BLaER1 treated with 17β-estradiol and CSF1 and Interleukin-3, amounts not matched to agents 10 nM and 100 nM (cell line): ENCODE measurements around the gene AVL9.

ENCODE experiments used
- H3K27ac ChIP-seq, 11 experiments: shearing (Covaris generic); formaldehyde crosslinking; 2 replicates each; pipeline ENCODE4 v1.8.1; 2022
- H3K27me3 ChIP-seq, 11 experiments: shearing (Covaris generic); formaldehyde crosslinking; 2 replicates each; pipeline ENCODE4 v1.8.1; 2022
- H3K36me3 ChIP-seq, 11 experiments: shearing (Covaris generic); formaldehyde crosslinking; 2 replicates each; pipeline ENCODE4 v1.8.1; 2022
- H3K4me1 ChIP-seq, 10 experiments: shearing (Covaris generic); formaldehyde crosslinking; 2 replicates each; pipeline ENCODE4 v1.8.1; 2022
- H3K4me2 ChIP-seq, 11 experiments: shearing (Covaris generic); formaldehyde crosslinking; 2 replicates each; pipeline ENCODE4 v1.8.1; 2022
- H3K4me3 ChIP-seq, 10 experiments: shearing (Covaris generic); formaldehyde crosslinking; 2 replicates each; pipeline ENCODE4 v1.8.1; 2022
- H3K9ac ChIP-seq, 11 experiments: shearing (Covaris generic); formaldehyde crosslinking; 2 replicates each; pipeline ENCODE4 v1.8.1; 2022
- H3K9me3 ChIP-seq, 11 experiments: shearing (Covaris generic); formaldehyde crosslinking; replicated peaks in 1 of 11; 2 replicates each; pipeline ENCODE4 v1.8.1; 2022
- H4K20me1 ChIP-seq, 11 experiments: shearing (Covaris generic); formaldehyde crosslinking; 2 replicates each; pipeline ENCODE4 v1.8.1; 2022
- Cebpa-rat ChIP-seq, 11 experiments: shearing (Covaris generic); IDR thresholded peaks; 2 replicates each; pipeline ENCODE4 v1.8.1; 2022

Gene AVL9

DNA sequence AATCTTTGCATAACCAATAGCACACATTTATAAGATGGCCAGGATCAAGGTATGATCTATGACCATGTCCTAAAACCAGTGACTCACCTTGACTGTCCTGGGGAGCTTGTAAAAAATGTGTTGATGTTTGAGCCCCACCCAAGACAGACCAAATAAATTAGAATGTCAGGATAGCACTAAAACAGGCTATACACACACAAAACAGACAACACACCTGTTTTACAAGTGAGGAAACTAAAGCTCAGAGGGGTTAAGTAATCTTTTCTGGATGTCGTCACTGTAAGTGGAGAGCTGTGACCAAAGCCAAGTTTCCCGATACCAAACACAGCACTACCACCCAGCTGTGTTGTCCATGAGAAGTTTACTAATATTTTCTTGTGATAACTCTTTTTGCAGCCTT is 84.5 kb downstream of the AVL9 start:
- Histone ChIP-seq H3K27me3 (no peaks in the 10 kb centered on the region), H3K4me3 (no peak overlapping the region), H3K4me1 (peaks cover 0 to 4% (median 0%) of the 10 kb centered on the region in 10 experiments; a peak in 1 of 20 replicates), H3K9ac (no peak overlapping the region), H3K9me3 (no peaks in the 10 kb centered on the region), H3K36me3 (peaks cover 82 to 96% (median 93%) of the 10 kb centered on the region in 11 experiments), H3K27ac (no peak overlapping the region), H4K20me1 (peaks cover 0 to 16% (median 0%) of the 10 kb centered on the region in 11 experiments; a peak in 4 of 22 replicates), H3K4me2 (no peak overlapping the region)
- TF ChIP-seq Cebpa-rat (IDR thresholded peaks at IDR 0.05): no peak

DNA sequence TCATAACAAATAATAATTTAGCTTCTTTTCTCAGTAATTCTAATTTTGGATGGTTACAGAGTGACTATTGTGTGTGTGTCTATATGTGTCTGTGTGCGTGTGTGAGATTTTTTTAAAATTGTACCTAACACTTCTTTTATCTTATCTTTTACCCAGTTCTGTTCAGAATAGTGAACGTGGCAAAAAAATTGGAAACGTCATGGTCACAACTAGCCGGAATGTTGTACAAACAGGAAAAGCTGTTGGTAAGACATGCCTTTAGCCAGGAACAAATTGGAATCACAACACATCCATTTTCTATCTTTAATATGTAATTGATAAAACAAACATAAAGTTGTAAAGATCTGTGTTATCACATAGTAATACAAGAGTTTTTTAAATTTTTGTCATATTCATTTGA is 85.4 kb downstream of the AVL9 start:
- H3K9ac ChIP-seq: no peak overlapping the region
- no peak overlapping the region for H3K27ac ChIP-seq
- H4K20me1 ChIP-seq: peaks cover 0 to 8% (median 0%) of the 10 kb centered on the region in 11 experiments; a peak in 3 of 22 replicates
- H3K36me3 ChIP-seq: peaks cover 82 to 96% (median 93%) of the 10 kb centered on the region in 11 experiments
- H3K9me3 ChIP-seq: no peaks in the 10 kb centered on the region
- no peaks in the 10 kb centered on the region for H3K27me3 ChIP-seq
- no peak overlapping the region for H3K4me3 ChIP-seq
- H3K4me2 ChIP-seq: no peak overlapping the region
- no peaks in the 10 kb centered on the region for H3K4me1 ChIP-seq
- TF ChIP-seq Cebpa-rat (IDR thresholded peaks at IDR 0.05): no peak

DNA sequence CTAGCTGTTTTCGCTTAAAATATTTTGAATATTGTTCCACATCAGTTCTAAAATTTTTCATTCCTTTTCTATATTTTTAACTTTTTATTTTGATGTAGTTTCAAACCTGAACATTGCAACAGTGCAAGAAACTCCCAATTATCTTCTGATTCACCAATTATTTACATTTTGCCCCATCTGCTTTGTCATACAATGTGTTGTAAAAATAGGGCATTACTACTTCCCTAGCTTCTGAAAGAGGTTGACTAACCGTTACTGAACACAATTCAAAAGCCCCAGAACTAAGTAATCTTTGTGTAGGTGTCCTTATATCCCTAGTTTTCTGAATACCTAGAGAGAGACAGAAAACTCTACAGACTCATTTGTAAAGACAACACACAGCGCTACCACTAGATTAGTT is 86.7 kb downstream of the AVL9 start:
- Histone ChIP-seq H3K9ac (no peak overlapping the region), H3K27ac (no peak overlapping the region), H3K4me1 (peaks cover 0 to 7% (median 0%) of the 10 kb centered on the region in 10 experiments; a peak in 2 of 20 replicates), H4K20me1 (peaks cover 0 to 7% (median 0%) of the 10 kb centered on the region in 11 experiments; a peak in 3 of 22 replicates), H3K36me3 (peaks cover 82 to 96% (median 92%) of the 10 kb centered on the region in 11 experiments), H3K9me3 (no peaks in the 10 kb centered on the region), H3K4me3 (no peak overlapping the region), H3K27me3 (no peaks in the 10 kb centered on the region), H3K4me2 (no peak overlapping the region)
- no peak for TF ChIP-seq Cebpa-rat (IDR thresholded peaks at IDR 0.05)

DNA sequence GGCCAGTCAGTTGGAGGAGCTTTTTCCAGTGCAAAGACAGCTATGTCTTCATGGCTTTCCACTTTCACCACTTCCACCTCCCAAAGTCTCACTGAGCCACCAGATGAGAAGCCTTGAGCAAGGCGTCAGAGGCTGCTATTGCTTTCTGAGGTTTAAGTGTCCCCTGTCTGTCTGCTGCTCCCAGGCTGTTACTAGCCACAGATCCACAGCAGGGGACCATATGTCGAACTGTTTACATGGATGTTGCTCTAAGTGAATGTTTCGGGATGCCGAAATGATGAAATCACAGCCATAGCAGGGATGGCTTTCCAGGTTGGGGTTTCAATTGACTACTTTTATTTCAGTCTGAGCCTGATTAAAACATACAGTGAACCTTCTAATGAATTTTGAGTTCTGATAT is 88.5 kb downstream of the AVL9 start:
- TF ChIP-seq Cebpa-rat (IDR thresholded peaks at IDR 0.05): no peak
- Histone ChIP-seq H3K27ac (no peak overlapping the region), H4K20me1 (peaks cover 0 to 3% (median 0%) of the 10 kb centered on the region in 11 experiments; a peak in 2 of 22 replicates), H3K9me3 (no peaks in the 10 kb centered on the region), H3K4me2 (no peak overlapping the region), H3K27me3 (no peaks in the 10 kb centered on the region), H3K36me3 (peaks cover 80 to 95% (median 83%) of the 10 kb centered on the region in 11 experiments), H3K4me3 (no peak overlapping the region), H3K9ac (no peak overlapping the region), H3K4me1 (peaks cover 0 to 25% (median 0%) of the 10 kb centered on the region in 10 experiments; a peak in 4 of 20 replicates)

DNA sequence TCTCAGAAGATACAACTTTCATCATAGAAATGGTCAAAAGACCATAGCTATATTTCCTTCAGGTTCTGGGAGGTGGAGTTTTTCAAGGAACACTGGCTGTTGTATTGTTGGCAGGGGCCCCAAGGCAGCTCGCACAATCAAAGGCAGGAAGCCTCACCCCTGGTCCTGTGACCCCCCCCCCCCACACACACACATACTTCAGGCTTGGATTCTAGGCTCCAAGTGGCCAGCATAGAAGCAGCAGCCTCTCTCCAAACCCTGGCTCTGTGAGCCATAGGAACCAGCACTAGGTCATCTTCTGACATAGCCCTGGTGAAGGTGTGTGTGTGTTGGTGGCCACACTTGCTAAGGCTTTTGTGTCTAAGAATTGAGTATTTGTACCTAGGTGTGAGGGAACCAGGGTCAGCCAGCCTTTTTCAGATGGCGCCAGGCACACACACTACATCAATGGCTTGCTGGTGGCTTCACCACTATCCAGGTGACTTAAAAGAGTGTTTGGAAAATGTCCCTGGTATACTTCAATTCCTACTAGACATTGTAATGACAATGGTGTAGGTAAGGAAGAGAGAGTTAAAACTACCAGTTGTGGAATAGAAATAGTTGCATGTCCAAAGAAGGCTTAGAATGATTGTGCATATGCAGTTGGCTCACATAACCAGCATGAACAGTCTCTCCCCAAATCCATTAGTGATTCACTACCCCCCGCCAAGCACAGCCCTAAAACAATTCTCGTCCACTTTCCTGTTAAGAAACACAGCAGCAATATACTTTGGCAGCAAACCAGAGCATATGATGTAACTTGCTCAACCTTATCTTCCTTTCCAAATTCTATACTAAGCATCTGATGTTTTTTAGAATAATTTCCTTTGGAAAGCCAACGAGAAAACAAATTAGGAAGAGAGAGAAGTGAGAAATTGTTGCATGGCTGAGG is 91.3 kb downstream of the AVL9 start:
- Histone ChIP-seq H3K4me2 (no peak overlapping the region), H3K4me3 (no peak overlapping the region), H3K36me3 (peaks cover 63 to 86% (median 71%) of the 10 kb centered on the region in 11 experiments)

DNA sequence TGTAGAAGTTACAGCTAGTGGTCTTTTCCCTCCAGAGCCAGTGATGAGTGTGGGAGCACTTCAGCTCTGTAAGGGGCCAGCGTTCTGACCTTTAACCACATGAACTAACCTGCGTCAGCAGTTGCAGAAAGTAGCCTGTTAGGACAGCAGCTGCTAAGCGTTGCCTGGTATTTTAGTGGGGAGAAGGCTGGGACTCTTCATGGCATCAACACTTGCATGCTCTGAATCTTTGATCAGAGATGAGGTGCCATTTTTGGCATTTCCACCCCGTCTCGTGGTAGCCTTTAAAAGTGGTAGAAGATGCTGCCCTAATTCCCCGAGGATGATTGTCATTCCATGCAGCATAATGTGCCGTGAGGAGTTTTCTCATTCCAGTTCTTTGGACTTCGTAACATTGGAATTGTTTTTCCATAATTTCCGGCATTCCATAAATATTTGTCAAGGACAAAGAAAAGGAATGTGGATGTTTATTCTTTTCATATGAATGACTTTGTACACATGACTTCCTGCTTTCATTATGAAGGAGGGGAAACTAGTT is 92.2 kb downstream of the AVL9 start:
- no peak for TF ChIP-seq Cebpa-rat (IDR thresholded peaks at IDR 0.05)
- Histone ChIP-seq H3K4me3 (no peak overlapping the region), H3K9ac (no peak overlapping the region)

More for the DNA sequence above, 91.3 kb downstream of the AVL9 start:
- no peak for TF ChIP-seq Cebpa-rat (IDR thresholded peaks at IDR 0.05)
- peaks cover 0 to 30% (median 0%) of the 10 kb centered on the region in 10 experiments; a peak in 4 of 20 replicates for H3K4me1 ChIP-seq
- no peaks in the 10 kb centered on the region for H3K27me3 ChIP-seq
- peaks cover 0 to 3% (median 0%) of the 10 kb centered on the region in 11 experiments; a peak in 2 of 22 replicates for H4K20me1 ChIP-seq
- H3K9me3 ChIP-seq: no peaks in the 10 kb centered on the region
- H3K9ac ChIP-seq: no peak overlapping the region
- no peak overlapping the region for H3K27ac ChIP-seq

DNA sequence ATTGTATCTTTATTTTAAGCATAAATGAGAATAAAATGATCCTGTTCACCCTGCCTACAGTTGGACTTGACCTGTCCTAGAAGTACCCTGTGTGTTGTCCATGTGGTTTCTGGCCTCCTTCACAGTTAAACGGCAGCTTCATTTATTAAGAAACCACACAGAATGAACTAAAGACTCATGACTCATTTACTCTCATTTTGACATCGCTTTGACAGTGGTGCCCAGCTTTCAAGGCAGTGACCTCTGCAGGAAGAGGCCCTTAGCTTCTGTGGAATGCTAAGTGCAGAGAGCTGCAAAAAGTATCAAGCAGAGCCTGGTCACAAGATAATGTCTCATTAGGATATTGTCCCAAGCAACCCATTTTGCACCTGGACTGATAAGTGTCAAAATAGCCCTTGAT is 93.4 kb downstream of the AVL9 start:
- Histone ChIP-seq H3K27me3 (no peaks in the 10 kb centered on the region), H3K27ac (no peak overlapping the region), H3K4me2 (peak overlapping the region in 1 of 11 experiments; percentile 18; a peak in 1 of 22 replicates), H3K4me3 (no peak overlapping the region), H3K4me1 (peaks cover 0 to 30% (median 0%) of the 10 kb centered on the region in 10 experiments; a peak in 4 of 20 replicates), H3K36me3 (peaks cover 42 to 65% (median 50%) of the 10 kb centered on the region in 11 experiments), H3K9me3 (no peaks in the 10 kb centered on the region), H4K20me1 (peaks cover 0 to 3% (median 0%) of the 10 kb centered on the region in 11 experiments; a peak in 2 of 22 replicates), H3K9ac (no peak overlapping the region)
- TF ChIP-seq Cebpa-rat (IDR thresholded peaks at IDR 0.05): no peak

More for the DNA sequence above, 92.2 kb downstream of the AVL9 start:
- H3K9me3 ChIP-seq: no peaks in the 10 kb centered on the region
- H3K27ac ChIP-seq: no peak overlapping the region
- peak overlapping the region in 2 of 11 experiments; percentile 13 to 35; a peak in 4 of 22 replicates for H3K4me2 ChIP-seq
- peaks cover 54 to 77% (median 62%) of the 10 kb centered on the region in 11 experiments for H3K36me3 ChIP-seq
- H4K20me1 ChIP-seq: peaks cover 0 to 3% (median 0%) of the 10 kb centered on the region in 11 experiments; a peak in 2 of 22 replicates
- H3K27me3 ChIP-seq: no peaks in the 10 kb centered on the region
- H3K4me1 ChIP-seq: peaks cover 0 to 30% (median 0%) of the 10 kb centered on the region in 10 experiments; a peak in 4 of 20 replicates

DNA sequence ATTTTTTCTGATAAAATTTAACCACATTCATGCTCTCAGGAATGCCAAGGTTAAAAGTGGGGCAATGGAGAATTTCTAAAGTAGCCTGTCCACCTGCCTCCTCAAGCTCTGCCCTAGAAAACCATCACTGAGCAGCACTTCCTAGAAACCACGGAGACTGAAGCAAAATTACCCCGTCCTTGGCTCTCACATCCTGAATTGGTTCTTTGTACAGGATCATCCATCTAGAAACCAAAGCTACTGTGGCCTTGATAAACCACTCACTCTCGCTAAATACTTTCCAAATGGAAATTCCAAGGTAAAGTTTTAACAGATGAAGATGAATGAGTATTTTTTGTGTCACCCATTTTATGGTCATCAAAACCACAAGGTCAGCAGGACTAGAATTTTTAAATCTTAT is 96.6 kb downstream of the AVL9 start:
- Histone ChIP-seq H4K20me1 (peaks cover 0 to 3% (median 0%) of the 10 kb centered on the region in 11 experiments; a peak in 2 of 22 replicates), H3K4me1 (peaks cover 0 to 24% (median 0%) of the 10 kb centered on the region in 10 experiments; a peak in 4 of 20 replicates), H3K27ac (no peak overlapping the region), H3K4me2 (no peak overlapping the region), H3K9me3 (no peaks in the 10 kb centered on the region), H3K9ac (no peak overlapping the region), H3K27me3 (no peaks in the 10 kb centered on the region), H3K36me3 (peaks cover 13 to 32% (median 20%) of the 10 kb centered on the region in 11 experiments; a peak in 19 of 22 replicates), H3K4me3 (no peak overlapping the region)
- no peak for TF ChIP-seq Cebpa-rat (IDR thresholded peaks at IDR 0.05)

DNA sequence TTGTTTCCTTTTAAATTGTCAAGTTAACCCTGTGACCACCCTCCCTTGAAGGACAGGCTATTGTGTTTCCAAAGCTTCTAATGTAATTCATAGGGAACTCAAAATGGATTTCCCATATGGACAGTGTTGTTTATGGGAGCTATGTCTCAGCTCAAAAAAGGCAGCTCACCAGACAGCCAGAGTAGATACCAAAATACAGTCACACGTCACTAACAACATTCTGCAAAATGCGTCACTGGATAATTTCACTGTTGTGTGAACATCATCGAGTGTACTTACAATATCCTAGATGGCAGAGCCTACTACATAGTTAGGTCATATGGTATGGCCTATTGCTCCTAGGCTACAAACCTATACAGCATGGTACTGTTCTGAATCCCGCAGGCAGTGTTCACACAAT is 97.4 kb downstream of the AVL9 start:
- H3K9ac ChIP-seq: no peak overlapping the region
- H3K27ac ChIP-seq: no peak overlapping the region
- H3K4me3 ChIP-seq: no peak overlapping the region
- no peak overlapping the region for H3K4me2 ChIP-seq
- no peaks in the 10 kb centered on the region for H3K27me3 ChIP-seq
- H3K4me1 ChIP-seq: peaks cover 0 to 16% (median 0%) of the 10 kb centered on the region in 10 experiments; a peak in 4 of 20 replicates
- TF ChIP-seq Cebpa-rat (IDR thresholded peaks at IDR 0.05): no peak
- H3K9me3 ChIP-seq: 0 out of 22 replicates have a peak, but pooled peaks cover 0 to 3% (median 0%) of the 10 kb centered on the region in 11 experiments
- H4K20me1 ChIP-seq: no peaks in the 10 kb centered on the region; a peak in 1 of 22 replicates
- H3K36me3 ChIP-seq: peaks cover 9 to 24% (median 16%) of the 10 kb centered on the region in 11 experiments; a peak in 19 of 22 replicates
